Measurements from ENCODE around the gene YIPF1. TPM values are rescaled to one million over a fixed set of nuclear protein-coding genes. Genes with fewer than 3 reads are reported as not detected.

YIPF1 gene
- polyA plus RNA-seq, 1 of the 3 experiments (the other 2 are of a cell fraction) = 23.1 TPM

- TF ChIP-seq SIN3A (IDR thresholded peaks at IDR 0.05; ENCODE audit: borderline replicate concordance, low read depth, low read length) (no peak), GABPA (IDR thresholded peaks at IDR 0.05; ENCODE audit: low read depth) (no peak), RAD21 (IDR thresholded peaks at IDR 0.05; ENCODE audit: low read length) (no peak), NFIC (IDR thresholded peaks at IDR 0.05; ENCODE audit: borderline replicate concordance) (no peak), JUND (IDR thresholded peaks at IDR 0.05) (no peak), ELF1 (IDR thresholded peaks at IDR 0.05) (no peak), RXRA (IDR thresholded peaks at IDR 0.05; ENCODE audit: borderline replicate concordance, low read depth) (no peak), FOSL2 (IDR thresholded peaks at IDR 0.05; ENCODE audit: borderline replicate concordance, low read depth) (no peak), TAF1 (IDR thresholded peaks at IDR 0.05; ENCODE audit: borderline replicate concordance, low read depth, low read length) (no peak)
Measured at GRCh38 chr1:53850082-53850673, 39.4 kb downstream of the YIPF1 start (continued).

DNA sequence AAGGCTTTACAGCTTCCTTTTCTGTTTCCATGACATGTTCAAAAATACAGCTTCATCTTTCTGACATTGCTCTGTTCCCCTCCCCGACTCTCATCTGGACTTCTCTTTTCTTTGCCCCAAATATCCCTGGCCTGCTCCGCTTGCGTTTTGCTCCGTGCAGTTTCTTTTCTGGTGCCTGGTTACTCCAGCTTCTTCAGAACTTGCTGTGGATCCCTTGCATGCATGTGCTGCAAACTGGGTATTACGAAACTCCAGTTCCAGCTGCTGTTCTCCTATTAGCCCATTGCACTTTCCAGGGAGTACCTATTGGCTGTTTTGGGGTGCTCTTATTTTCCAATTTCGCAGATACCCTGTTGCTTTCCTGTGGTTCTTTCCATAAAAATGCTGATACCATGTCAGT is 41.6 kb downstream of the YIPF1 start:
- Histone ChIP-seq H3K9ac (no peak overlapping the region), H3K27me3 (ENCODE audit: insufficient read depth) (no peaks in the 10 kb centered on the region), H3K36me3 (replicated peaks in 1 of 2; ENCODE audit: control insufficient read depth in 1 of 2, insufficient read depth in 2 of 2, low read length in 1 of 2) (peaks cover 6 to 15% of the 10 kb centered on the region in 2 experiments), H2AFZ (ENCODE audit: low read depth) (no peak overlapping the region), H3K4me2 (no peak overlapping the region), H3F3A (replicated peaks; ENCODE audit: insufficient read depth) (peaks cover 3% of the 10 kb centered on the region), H3K79me2 (ENCODE audit: insufficient read depth) (no peaks in the 10 kb centered on the region), H3K9me2 (no peaks in the 10 kb centered on the region), H3K9me3 (no peaks in the 10 kb centered on the region), H4K20me1 (ENCODE audit: insufficient read depth) (no peaks in the 10 kb centered on the region), H3K4me1 (ENCODE audit: control insufficient read depth in 1 of 2, insufficient read depth in 2 of 2, low read depth in 1 of 2, low read length in 1 of 2) (no peaks in the 10 kb centered on the region), H3K27ac (ENCODE audit: low read depth in 2 of 2, low read length in 1 of 2) (no peak overlapping the region), H3K4me3 (ENCODE audit: low read depth in 2 of 2, low read length in 1 of 2) (no peak overlapping the region)
- no peak for DNase-seq
- WGBS (ENCODE audit: low lambda C conversion rate) = 79% methylated on average over 6 of the region's 6 CpGs
- CTCF ChIA-PET = interaction anchor here (0.7 to 6.2 kb wide), 3 partner anchors 13 to 30 kb away, joined by 3 to 51 read pairs (median 3); no protein-coding TSS in a partner anchor
- POLR2A ChIA-PET = no interaction called here
- no peak for TF ChIP-seq JUND (IDR thresholded peaks at IDR 0.05)
- no peak for TF ChIP-seq POLR2AphosphoS5 (IDR thresholded peaks at IDR 0.05; ENCODE audit: low read depth, low read length)
- TF ChIP-seq TEAD4 (IDR thresholded peaks at IDR 0.05; ENCODE audit: borderline replicate concordance, insufficient read depth) = no peak
- TF ChIP-seq, protein P1, sequence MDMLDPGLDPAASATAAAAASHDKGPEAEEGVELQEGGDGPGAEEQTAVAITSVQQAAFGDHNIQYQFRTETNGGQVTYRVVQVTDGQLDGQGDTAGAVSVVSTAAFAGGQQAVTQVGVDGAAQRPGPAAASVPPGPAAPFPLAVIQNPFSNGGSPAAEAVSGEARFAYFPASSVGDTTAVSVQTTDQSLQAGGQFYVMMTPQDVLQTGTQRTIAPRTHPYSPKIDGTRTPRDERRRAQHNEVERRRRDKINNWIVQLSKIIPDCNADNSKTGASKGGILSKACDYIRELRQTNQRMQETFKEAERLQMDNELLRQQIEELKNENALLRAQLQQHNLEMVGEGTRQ (IDR thresholded peaks at IDR 0.05; ENCODE audit: borderline replicate concordance, low read depth, low read length) = no peak
- no peak for TF ChIP-seq SIN3A (IDR thresholded peaks at IDR 0.05; ENCODE audit: borderline replicate concordance, low read depth, low read length)
- TF ChIP-seq NRF1 (IDR thresholded peaks at IDR 0.05; ENCODE audit: low read depth, low read length) = no peak
- TF ChIP-seq, protein P2, sequence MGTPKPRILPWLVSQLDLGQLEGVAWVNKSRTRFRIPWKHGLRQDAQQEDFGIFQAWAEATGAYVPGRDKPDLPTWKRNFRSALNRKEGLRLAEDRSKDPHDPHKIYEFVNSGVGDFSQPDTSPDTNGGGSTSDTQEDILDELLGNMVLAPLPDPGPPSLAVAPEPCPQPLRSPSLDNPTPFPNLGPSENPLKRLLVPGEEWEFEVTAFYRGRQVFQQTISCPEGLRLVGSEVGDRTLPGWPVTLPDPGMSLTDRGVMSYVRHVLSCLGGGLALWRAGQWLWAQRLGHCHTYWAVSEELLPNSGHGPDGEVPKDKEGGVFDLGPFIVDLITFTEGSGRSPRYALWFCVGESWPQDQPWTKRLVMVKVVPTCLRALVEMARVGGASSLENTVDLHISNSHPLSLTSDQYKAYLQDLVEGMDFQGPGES (IDR thresholded peaks at IDR 0.05; ENCODE audit: low read depth, low read length) = no peak
- TF ChIP-seq, protein P3, sequence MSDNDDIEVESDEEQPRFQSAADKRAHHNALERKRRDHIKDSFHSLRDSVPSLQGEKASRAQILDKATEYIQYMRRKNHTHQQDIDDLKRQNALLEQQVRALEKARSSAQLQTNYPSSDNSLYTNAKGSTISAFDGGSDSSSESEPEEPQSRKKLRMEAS (IDR thresholded peaks at IDR 0.05; ENCODE audit: low read depth) = no peak
- TF ChIP-seq USF1 (IDR thresholded peaks at IDR 0.05; ENCODE audit: borderline replicate concordance, low read depth) = no peak
- TF ChIP-seq, protein P4, sequence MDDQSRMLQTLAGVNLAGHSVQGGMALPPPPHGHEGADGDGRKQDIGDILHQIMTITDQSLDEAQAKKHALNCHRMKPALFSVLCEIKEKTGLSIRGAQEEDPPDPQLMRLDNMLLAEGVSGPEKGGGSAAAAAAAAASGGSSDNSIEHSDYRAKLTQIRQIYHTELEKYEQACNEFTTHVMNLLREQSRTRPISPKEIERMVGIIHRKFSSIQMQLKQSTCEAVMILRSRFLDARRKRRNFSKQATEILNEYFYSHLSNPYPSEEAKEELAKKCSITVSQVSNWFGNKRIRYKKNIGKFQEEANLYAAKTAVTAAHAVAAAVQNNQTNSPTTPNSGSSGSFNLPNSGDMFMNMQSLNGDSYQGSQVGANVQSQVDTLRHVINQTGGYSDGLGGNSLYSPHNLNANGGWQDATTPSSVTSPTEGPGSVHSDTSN (IDR thresholded peaks at IDR 0.05) = no peak
- TF ChIP-seq FOXJ3 (CRISPR knock-in tag; IDR thresholded peaks at IDR 0.05) = no peak
- TF ChIP-seq EZH2phosphoT487 (IDR thresholded peaks at IDR 0.05; ENCODE audit: borderline replicate concordance, low read depth) = no peak
- TF ChIP-seq SMC3 (IDR thresholded peaks at IDR 0.05; ENCODE audit: low read depth, low read length) = no peak
